ENCODE measurements around the gene NHSL1.

- no peak for TF ChIP-seq CTCF (IDR thresholded peaks at IDR 0.05)
- TF ChIP-seq POLR2A (IDR thresholded peaks at IDR 0.05): no peak
Observed at GRCh38 chr6:138499303-138500018, at the start of gene NHSL1.

All from breast epithelium (tissue), 3 donors.